Left ventricle myocardium superior (tissue), 1 donor: Measurements from ENCODE around the gene LGR4. TPM values are rescaled to one million over a fixed set of nuclear protein-coding genes. Genes with fewer than 3 reads are reported as not detected.
"Not testable (repeated sequence)": the region's sequence is repeated elsewhere in the genome, so short reads cannot be mapped to it uniquely, and the experiment has no call there.

Experiments
- ATAC-seq: fragments of 200-7000 bp; cut with Tn5 transposase; one replicate; pipeline ENCODE4 v1.9.1; 2020; ENCODE audit warnings: mild to moderate bottlenecking, moderate library complexity
- DNase-seq: peaks from one replicate; pipeline ENCODE4 v3.0.0-alpha.2; 2020
- intact Hi-C: fragments of 100-400 bp; cut with micrococcal nuclease; formaldehyde crosslinking; loops from one replicate; pipeline ENCODE4 v1.11.0; 2022
- total RNA-seq: library from RNA; stranded (reverse); fragmentation: NEBNext Ultra II Directional; extraction: Animal tissue kit (Norgen Biotek cat#: 25700); gene quantifications from one replicate; pipeline ENCODE4 v1.2.1, GENCODE V29; 2021
- donor health status: DM: no; HTN: yes; CAD: no; lungs with severe emphysema.

Gene LGR4
- total RNA-seq, 1 donor from 2014 or later, result 43.5 TPM

DNA sequence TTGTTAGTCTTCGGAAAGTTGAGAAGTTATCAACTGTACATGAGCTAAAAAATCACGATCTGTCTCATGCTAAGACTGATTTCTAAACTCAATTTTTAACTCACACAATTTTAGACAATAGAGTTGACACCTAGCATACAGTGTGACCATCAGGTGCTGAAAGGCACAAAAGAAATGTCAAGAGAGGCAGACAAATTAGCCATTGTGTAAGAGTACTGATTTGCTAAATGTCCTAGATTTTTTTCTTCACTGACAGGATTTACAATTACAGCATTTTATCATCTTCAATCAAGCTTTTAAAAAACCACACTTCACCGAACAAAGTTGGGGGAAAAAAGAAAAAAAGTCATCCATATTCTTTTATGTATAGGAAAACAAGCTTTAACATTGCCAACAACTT lies 7.0 kb downstream of the LGR4 start:
- intact Hi-C loops, result loop anchor here (10.0 kb wide), 1 partner anchor 91 kb away; no protein-coding TSS in a partner anchor
- ATAC-seq (no peak), DNase-seq (no peak)

DNA sequence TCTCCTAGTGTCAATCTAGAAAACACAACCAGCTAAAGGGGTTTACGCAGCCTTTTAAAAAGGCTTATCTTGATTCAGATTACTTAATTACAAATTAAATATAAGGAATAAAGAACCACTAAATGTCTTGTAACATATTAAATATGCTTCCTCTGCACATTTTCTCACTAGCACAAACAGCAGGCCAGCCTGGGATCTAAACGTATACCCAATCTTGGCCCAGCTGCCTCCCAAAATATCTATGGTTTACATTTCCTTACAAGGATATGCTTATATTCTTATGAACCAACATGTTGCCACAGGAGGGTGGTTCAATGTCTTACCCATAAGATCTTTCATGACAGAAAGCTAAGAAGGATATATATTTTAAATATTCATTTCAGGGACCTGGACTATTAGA lies 7.7 kb downstream of the LGR4 start:
- ATAC-seq, result no peak
- no peak for DNase-seq
- intact Hi-C loops, result loop anchor here (10.0 kb wide), 1 partner anchor 90 kb away; no protein-coding TSS in a partner anchor

DNA sequence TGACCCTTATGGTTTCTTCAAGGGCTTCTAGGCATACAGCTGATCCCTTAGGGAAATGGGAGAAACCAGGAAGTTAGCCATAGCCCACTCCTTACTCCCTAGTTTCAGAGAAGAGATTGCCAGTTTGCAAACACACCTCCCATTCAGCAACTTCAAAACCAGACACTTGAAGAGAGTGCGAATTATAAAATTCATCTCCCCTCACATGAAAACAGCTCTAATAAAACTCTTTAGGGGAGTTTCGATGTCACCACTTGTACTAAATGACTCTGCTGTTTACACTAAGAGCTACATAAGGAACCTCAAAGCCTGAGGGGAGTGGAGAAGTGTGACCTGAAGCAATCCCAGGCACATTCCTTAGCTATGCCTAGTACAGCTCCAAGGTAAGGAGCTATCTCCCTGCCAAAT lies 8.3 kb downstream of the LGR4 start:
- intact Hi-C loops, result loop anchor here (10.0 kb wide), 1 partner anchor 89 kb away; no protein-coding TSS in a partner anchor
- peak; percentile 35 for ATAC-seq
- DNase-seq, result no peak

DNA sequence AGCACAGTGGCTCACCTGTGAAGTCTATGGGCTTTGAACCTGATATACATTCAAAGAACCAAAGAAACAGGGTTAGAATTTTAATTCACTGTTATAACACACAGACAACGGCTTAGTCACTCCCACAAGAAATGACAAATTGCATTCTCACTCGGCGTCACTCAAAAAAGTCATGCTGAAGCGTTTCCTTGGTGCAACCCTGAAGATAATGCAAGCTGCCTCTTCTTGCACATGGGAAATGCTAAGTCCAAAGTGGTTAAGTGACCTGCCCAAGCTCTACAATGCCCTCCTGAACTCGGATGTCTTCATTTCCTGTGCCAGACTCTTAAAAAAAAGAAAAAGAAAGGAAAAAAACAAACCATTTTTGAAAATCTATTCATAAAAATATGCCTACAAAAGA lies 10.0 kb downstream of the LGR4 start:
- DNase-seq, result no peak
- ATAC-seq, result no peak
- intact Hi-C loops, result loop anchor here (10.0 kb wide), 1 partner anchor 88 kb away; no protein-coding TSS in a partner anchor

DNA sequence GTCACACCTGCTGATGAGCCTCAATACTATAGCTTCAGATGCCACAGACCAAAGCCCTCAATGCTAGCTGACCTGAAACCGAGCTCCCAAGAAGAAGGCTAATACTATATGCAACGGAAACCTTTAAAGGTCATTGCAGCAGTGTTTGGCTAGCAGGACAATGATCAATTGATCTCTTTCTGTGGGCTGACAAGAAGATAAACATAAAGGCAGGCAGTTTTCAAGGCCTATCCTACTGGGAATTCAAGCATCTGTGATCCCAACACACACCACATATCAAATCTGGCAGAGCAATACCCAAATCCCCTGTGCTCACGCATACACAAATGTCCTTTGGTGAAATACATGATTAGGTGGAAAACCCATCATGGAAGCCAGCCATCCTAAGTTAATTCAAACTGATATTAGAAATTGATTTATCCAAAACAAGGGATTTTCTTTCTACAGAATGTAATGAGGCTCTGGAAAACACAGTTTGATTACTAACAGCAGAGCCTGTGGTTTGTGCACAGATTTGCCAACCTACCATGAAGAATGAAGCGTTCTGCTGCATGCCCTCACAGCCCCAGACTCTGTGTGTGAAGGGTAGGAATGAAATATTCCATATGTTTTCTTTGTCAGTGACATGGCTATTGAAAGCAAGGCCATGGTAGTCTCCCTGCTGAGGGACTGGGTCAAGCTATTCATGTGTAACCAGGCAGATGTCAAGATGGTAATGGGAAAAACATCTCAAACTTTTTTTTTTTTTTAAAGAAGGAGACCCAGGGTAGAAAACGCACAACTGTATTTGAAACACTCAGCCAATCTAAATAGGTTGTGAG lies 12.2 kb downstream of the LGR4 start:
- no peak for DNase-seq
- ATAC-seq, result no peak
- intact Hi-C loops, result loop anchor here (10.0 kb wide), 1 partner anchor 86 kb away; no protein-coding TSS in a partner anchor

DNA sequence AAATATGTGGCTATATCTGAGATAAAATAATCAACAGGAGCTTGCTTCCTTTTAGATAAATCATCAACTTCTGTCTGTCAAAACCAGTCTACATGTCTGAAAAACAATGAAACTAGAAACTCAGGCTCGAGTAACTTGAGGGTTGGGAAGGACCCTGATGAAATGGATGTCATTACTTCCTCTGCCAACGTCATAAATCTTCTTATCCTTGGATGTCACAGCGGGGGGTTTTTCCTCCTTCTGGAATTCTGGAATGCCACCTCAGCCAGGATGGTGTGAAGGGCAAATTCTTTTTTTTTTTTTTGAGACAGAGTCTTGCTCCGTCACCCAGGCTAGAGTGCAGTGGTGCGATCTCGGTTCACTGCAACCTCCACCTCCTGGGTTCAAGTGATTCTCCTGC lies 13.4 kb downstream of the LGR4 start:
- intact Hi-C loops, result no loop called here
- ATAC-seq, result no peak
- no peak for DNase-seq

- DNase-seq (no peak), ATAC-seq (no peak)
- intact Hi-C loops, result no loop called here
These were observed 14.4 kb downstream of the LGR4 start for GRCh38 chr11:27458182-27458581.

DNA sequence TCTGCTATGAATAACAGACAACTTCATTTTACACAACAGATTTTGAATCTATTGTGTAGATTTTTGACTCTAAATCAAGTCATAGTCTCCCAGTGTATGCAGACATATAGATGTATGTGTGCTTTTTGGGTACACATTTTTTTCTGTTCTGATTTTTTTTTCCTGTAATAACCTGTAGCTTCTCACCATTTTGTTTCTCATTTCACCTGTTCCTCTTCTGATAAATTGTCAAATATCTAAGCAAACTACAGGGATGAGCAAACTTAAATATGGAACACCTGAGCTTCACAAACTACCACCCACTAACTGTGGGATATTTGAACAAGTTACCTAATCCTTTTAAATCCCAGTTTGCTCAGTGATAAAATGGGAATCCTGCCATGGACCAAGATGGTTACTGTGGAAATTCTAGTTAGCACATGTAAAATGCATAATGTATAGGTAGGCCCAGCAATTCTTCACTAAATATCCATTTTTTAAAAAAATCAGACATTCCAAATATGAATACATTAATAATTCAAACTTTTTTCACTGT lies 15.7 kb downstream of the LGR4 start:
- intact Hi-C loops, result no loop called here
- ATAC-seq (no peak), DNase-seq (no peak)

GRCh38 chr11:27456140-27456794 lies 16.3 kb downstream of the LGR4 start:
- intact Hi-C loops, result no loop called here
- ATAC-seq, result no peak
- no peak for DNase-seq

DNA sequence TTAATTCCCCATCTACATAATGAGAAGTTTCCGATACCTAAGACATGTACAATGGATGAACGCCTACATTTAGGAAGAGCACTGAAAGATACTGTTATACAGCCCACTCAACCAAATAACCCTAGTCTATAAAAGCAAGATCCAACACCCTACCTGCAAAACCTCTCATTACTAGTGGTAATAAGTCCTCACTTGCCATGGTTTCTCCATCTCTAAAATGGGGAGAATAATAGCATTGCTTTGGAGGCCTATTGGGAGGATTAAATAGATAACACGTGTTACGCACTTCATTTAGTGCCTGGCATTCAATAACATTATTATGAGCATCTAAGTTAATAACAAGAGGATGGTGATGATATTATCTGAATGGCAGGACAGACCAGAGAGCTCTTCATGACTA lies 16.9 kb downstream of the LGR4 start:
- no peak for DNase-seq
- intact Hi-C loops, result no loop called here
- no peak for ATAC-seq

DNA sequence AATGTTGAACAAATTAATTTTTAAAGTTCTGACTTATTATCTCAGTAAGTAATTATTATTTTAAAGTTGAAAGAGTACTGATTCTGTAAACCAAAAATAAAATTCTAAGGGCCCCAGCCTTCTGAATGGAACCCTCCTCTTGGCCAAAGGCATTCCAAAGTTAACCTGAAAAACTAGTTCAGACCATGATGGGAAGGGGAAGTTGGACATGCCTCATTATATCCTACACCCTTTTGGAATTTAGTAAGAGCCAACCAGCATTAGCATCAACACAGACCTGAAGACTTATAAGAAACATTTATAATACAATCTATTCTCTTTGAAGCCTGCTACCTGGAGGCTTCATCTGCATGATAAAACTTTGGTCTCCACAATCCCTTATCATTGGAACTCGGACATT lies 18.9 kb downstream of the LGR4 start:
- ATAC-seq (no peak), DNase-seq (no peak)
- intact Hi-C loops, result no loop called here

DNA sequence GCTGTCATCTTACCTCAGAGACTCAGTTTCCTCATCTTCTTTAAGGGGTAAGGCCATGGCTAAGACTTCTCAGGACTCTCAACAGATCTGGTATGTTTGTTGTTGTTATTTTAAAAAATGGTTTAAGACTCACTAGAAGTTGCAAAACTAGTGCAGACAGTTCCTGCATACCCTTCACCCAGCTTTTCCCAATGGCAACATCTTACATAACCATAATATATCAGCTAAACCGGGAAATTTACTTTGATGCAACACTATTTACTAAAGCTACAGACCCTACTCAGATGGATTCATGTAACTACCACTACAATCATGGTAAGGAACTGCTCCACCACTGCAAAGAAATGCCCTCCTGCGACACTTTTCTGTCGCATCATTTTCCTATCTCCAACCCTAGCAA lies 20.4 kb downstream of the LGR4 start:
- DNase-seq, result no peak
- ATAC-seq, result no peak
- intact Hi-C loops, result no loop called here

GRCh38 chr11:27451244-27451965 lies 21.2 kb downstream of the LGR4 start:
- intact Hi-C loops, result no loop called here
- DNase-seq (no peak), ATAC-seq (peak; percentile 67)

DNA sequence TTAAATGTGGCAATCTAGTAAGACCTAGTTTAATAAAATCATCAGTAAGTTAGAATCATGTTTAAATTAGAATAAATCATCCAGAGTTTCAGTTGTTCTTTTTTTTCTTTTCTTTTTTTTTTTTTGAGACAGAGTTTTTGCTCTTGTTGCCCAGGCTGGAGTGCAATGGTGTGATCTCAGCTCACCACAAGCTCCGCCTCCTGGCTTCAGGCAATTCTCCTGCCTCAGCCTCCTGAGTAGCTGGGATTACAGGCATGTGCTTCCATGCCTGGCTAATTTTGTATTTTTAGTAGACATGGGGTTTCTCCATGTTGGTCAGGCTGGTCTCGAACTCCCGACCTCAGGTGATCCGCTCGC lies 24.4 kb downstream of the LGR4 start:
- DNase-seq, ATAC-seq, intact Hi-C loops: not testable (repeated sequence)

DNA sequence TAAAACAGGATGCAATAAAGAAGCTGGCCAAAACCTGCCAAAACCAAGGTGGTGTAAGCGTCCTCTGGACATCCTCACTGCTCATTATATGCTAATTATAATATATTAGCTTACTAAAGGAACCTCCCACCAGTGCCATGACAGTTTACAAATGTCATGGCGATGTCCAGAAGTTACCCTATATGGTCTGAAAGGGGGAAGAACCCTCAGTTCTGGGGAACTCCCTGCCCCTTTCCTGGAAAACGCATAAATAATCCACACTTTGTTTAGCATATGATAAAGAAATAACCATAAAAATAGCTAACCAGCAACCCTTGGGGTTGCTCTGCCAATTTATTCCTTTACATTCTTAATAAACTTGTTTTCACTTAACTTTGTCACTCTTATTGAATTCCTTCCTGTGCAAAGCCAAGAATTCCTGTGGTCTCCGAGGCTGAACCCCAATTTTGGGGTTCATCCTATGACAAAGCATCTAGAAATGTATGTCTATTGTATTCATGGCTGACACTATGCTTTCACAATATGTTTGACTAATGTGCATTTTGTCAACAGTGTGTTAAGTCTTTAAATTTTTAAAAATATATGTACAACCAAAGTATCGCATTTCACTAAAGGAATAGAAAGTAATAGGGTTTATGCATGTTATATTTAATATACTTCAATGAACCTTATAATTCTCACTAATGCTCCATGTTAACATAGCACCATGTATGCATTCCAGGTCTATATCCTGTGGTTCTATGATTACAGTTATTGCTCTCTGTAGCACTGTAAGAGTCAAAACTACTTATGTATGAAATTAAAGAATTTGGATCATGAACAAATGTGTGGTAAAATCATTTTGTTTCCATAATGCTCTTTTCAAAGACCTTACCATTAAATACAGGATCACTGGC lies 25.1 kb downstream of the LGR4 start:
- intact Hi-C loops, result no loop called here
- ATAC-seq, result no peak
- DNase-seq, result no peak

- DNase-seq (no peak), ATAC-seq (no peak)
- intact Hi-C loops, result no loop called here
These were observed 27.0 kb downstream of the LGR4 start for GRCh38 chr11:27445625-27446024.

GRCh38 chr11:27444801-27445215 lies 27.8 kb downstream of the LGR4 start:
- intact Hi-C loops, result no loop called here
- no peak for ATAC-seq

DNA sequence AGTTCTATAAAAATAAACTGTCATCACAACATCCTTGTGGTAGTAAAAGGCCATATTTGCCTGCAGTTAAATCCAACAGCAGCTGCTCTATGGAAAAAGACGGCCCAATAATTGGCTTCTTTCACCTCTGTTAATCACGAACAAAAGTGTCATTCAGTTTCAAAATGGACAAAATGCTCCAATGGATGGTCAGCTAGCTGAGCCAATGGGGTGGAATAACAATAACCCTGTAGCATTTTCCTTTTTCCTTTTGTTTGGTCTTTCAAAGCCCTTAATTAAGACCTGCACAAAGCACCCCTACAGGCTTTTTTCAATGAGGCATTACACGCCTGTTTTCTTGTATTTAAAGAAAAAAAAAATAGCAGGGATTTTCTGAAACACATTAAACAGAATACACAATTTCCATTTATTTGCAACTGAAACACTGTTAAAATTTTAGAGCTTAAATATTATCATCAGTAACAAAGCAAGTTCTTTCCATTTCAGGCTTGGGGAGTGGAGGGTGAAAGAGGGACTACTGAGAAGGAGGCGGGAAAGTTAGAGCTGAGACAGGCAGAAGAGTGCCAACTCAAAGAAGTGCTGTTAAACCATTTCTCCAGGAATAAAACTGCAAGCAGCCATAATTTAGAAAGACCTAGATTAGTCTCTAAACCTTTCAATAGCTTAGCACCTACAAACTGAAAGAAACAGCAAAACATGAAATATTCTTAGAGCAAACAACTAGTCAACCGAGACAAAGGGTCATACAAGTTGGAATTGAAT lies 28.7 kb downstream of the LGR4 start:
- ATAC-seq (no peak), DNase-seq (no peak)
- intact Hi-C loops, result no loop called here

More at GRCh38 chr11:27444801-27445215, 27.8 kb downstream of the LGR4 start:
- DNase-seq, result no peak
